ENCODE measurements around the gene THBS1. TPM values are rescaled to one million over a fixed set of nuclear protein-coding genes. Genes with fewer than 3 reads are reported as not detected.

Gene THBS1
- total RNA-seq, 1 donor from 2014 or later: 35.4 TPM

GRCh38 chr15:39621976-39622375, 41.1 kb downstream of the THBS1 start:
- ATAC-seq (no peak), DNase-seq (ENCODE audit: missing footprints) (no peak)
- intact Hi-C loops (cut with DNase I): no loop called here

GRCh38 chr15:39622660-39623516, 42.0 kb downstream of the THBS1 start:
- ATAC-seq (no peak), DNase-seq (ENCODE audit: missing footprints) (no peak)
- intact Hi-C loops (cut with DNase I): no loop called here

- ATAC-seq (no peak), DNase-seq (ENCODE audit: missing footprints) (no peak)
- intact Hi-C loops (cut with DNase I): no loop called here
Observed at GRCh38 chr15:39623529-39623931, 42.7 kb downstream of the THBS1 start.

GRCh38 chr15:39624806-39625205, 43.9 kb downstream of the THBS1 start:
- peak; percentile 68 for DNase-seq (ENCODE audit: missing footprints)
- intact Hi-C loops (cut with DNase I): no loop called here
- ATAC-seq: peak; percentile 61

- ATAC-seq (no peak), DNase-seq (ENCODE audit: missing footprints) (no peak)
- intact Hi-C loops (cut with DNase I): no loop called here
Observed at GRCh38 chr15:39625451-39625850, 44.6 kb downstream of the THBS1 start.

- intact Hi-C loops (cut with DNase I): no loop called here
- DNase-seq (ENCODE audit: missing footprints) (no peak), ATAC-seq (no peak)
Observed at GRCh38 chr15:39625856-39626255, 45.0 kb downstream of the THBS1 start.

- intact Hi-C loops (cut with DNase I): no loop called here
- ATAC-seq (peak; percentile 27), DNase-seq (ENCODE audit: missing footprints) (peak; percentile 57)
Observed at GRCh38 chr15:39627451-39628143, 46.7 kb downstream of the THBS1 start.

- DNase-seq (ENCODE audit: missing footprints): peak; percentile 21
- peak; percentile 78 for ATAC-seq
- intact Hi-C loops (cut with DNase I): no loop called here
Observed at GRCh38 chr15:39628144-39628508, 47.2 kb downstream of the THBS1 start.

- no peak for ATAC-seq
- intact Hi-C loops (cut with DNase I): no loop called here
- DNase-seq (ENCODE audit: missing footprints): peak; percentile 35
Observed at GRCh38 chr15:39628546-39629257, 47.8 kb downstream of the THBS1 start.

GRCh38 chr15:39629371-39629770, 48.5 kb downstream of the THBS1 start:
- intact Hi-C loops (cut with DNase I): no loop called here
- ATAC-seq (no peak), DNase-seq (ENCODE audit: missing footprints) (peak; percentile 23)

GRCh38 chr15:39629906-39630305, 49.0 kb downstream of the THBS1 start:
- DNase-seq (ENCODE audit: missing footprints) (no peak), ATAC-seq (no peak)
- intact Hi-C loops (cut with DNase I): no loop called here

GRCh38 chr15:39631357-39631756, 50.5 kb downstream of the THBS1 start:
- DNase-seq (ENCODE audit: missing footprints): no peak
- intact Hi-C loops (cut with DNase I): no loop called here
- no peak for ATAC-seq

- intact Hi-C loops (cut with DNase I): no loop called here
- DNase-seq (ENCODE audit: missing footprints): no peak
- ATAC-seq: no peak
Observed at GRCh38 chr15:39638041-39638440, 57.2 kb downstream of the THBS1 start.

GRCh38 chr15:39639037-39639436, 58.2 kb downstream of the THBS1 start:
- intact Hi-C loops (cut with DNase I): no loop called here
- DNase-seq (ENCODE audit: missing footprints): no peak
- ATAC-seq: no peak

- intact Hi-C loops (cut with DNase I): no loop called here
- DNase-seq (ENCODE audit: missing footprints): no peak
- no peak for ATAC-seq
Observed at GRCh38 chr15:39640665-39641064, 59.8 kb downstream of the THBS1 start.

GRCh38 chr15:39641191-39641889, 60.5 kb downstream of the THBS1 start:
- no peak for ATAC-seq
- no peak for DNase-seq (ENCODE audit: missing footprints)
- intact Hi-C loops (cut with DNase I): no loop called here

- DNase-seq (ENCODE audit: missing footprints) (no peak), ATAC-seq (no peak)
- intact Hi-C loops (cut with DNase I): no loop called here
Observed at GRCh38 chr15:39642011-39642640, 61.2 kb downstream of the THBS1 start.

- intact Hi-C loops (cut with DNase I): no loop called here
- ATAC-seq (no peak), DNase-seq (ENCODE audit: missing footprints) (no peak)
Observed at GRCh38 chr15:39643727-39644126, 62.8 kb downstream of the THBS1 start.

- DNase-seq (ENCODE audit: missing footprints): peak; percentile 44
- intact Hi-C loops (cut with DNase I): no loop called here
Observed at GRCh38 chr15:39644136-39644535, 63.3 kb downstream of the THBS1 start.

More at GRCh38 chr15:39644136-39644535, 63.3 kb downstream of the THBS1 start:
- ATAC-seq: no peak
